Liver (tissue), 9 donors: Measurements from ENCODE around the gene ST7. TPM values are rescaled to one million over a fixed set of nuclear protein-coding genes. Genes with fewer than 3 reads are reported as not detected.

Experiments used
- DNase-seq: peaks from one replicate; pipeline ENCODE4 v3.0.0-alpha.2; 2017; ENCODE audit warnings: low spot score
- H3K27ac ChIP-seq, 2 donors: one replicate each; pipeline ENCODE4 v1.7.0; 2013; ENCODE audit warnings: inconsistent platforms in 2 of 2, low read length in 2 of 2, control low read depth in 1 of 2, low read depth in 1 of 2, mild to moderate bottlenecking in 1 of 2
- H3K27me3 ChIP-seq, 4 donors: one replicate each; pipeline versions ENCODE4 v1.6.1 to v1.7.0; 2013; ENCODE audit warnings: low read length in 3 of 4, inconsistent platforms in 1 of 4, mild to moderate bottlenecking in 1 of 4, moderate library complexity in 1 of 4; ENCODE audit not compliant: control insufficient read depth in 4 of 4, insufficient read depth in 4 of 4
- H3K36me3 ChIP-seq, 4 donors: one replicate each; pipeline versions ENCODE4 v1.6.1 to v1.7.0; 2013; ENCODE audit warnings: low read length in 3 of 4, mild to moderate bottlenecking in 3 of 4, low read depth in 1 of 4, moderate library complexity in 1 of 4; ENCODE audit not compliant: control insufficient read depth in 4 of 4, insufficient read depth in 3 of 4
- H3K4me1 ChIP-seq, 4 donors: one replicate each; pipeline versions ENCODE4 v1.6.1 to v1.7.0; 2013; ENCODE audit warnings: low read length in 3 of 4, mild to moderate bottlenecking in 3 of 4, moderate library complexity in 1 of 4; ENCODE audit not compliant: control insufficient read depth in 4 of 4, insufficient read depth in 4 of 4
- H3K4me3 ChIP-seq, 3 donors: one replicate each; pipeline versions ENCODE4 v1.6.1 to v1.7.0; 2013; ENCODE audit warnings: low read length in 3 of 3, control low read depth in 1 of 3, low read depth in 1 of 3, mild to moderate bottlenecking in 1 of 3
- H3K9ac ChIP-seq, 2 donors: one replicate each; pipeline ENCODE4 v1.7.0; 2013; ENCODE audit warnings: low read length in 2 of 2, mild to moderate bottlenecking in 2 of 2, moderate library complexity in 2 of 2, control low read depth in 1 of 2, low read depth in 1 of 2
- H3K9me3 ChIP-seq, 4 donors: one replicate each; pipeline versions ENCODE4 v1.6.1 to v1.7.0; 2013; ENCODE audit warnings: low read length in 3 of 4; ENCODE audit not compliant: control insufficient read depth in 4 of 4
- ATF3 ChIP-seq: IDR thresholded peaks from 2 replicates; pipeline ENCODE4 v1.6.1; 2016; ENCODE audit warnings: antibody characterized with exemption
- EGR1 ChIP-seq, 2 donors: IDR thresholded peaks; 2 replicates each; pipeline ENCODE4 v1.6.1; 2016 to 2018; ENCODE audit warnings: antibody characterized with exemption in 2 of 2, low read depth in 2 of 2
- FOXA1 ChIP-seq: IDR thresholded peaks from 2 replicates; pipeline ENCODE4 v1.6.1; 2016; ENCODE audit warnings: antibody characterized with exemption
- FOXA2 ChIP-seq: IDR thresholded peaks from 2 replicates; pipeline ENCODE4 v1.6.1; 2016; ENCODE audit warnings: antibody characterized with exemption
- GABPA ChIP-seq, 2 donors: IDR thresholded peaks in 1 of 2; conservative IDR thresholded peaks in 1 of 2; 2 replicates each; pipeline ENCODE4 v1.6.1; 2016; ENCODE audit warnings: antibody characterized with exemption in 2 of 2, mild to moderate bottlenecking in 1 of 2, moderate library complexity in 1 of 2
- HNF4A ChIP-seq, 2 donors: conservative IDR thresholded peaks; 2 replicates each; pipeline ENCODE4 v1.6.1; 2016; ENCODE audit warnings: antibody characterized with exemption in 2 of 2, mild to moderate bottlenecking in 2 of 2
- HNF4G ChIP-seq: IDR thresholded peaks from 2 replicates; pipeline ENCODE4 v1.6.1; 2016; ENCODE audit warnings: antibody characterized with exemption
- JUND ChIP-seq, 2 donors: IDR thresholded peaks; 2 replicates each; pipeline ENCODE4 v1.6.1; 2016; ENCODE audit warnings: antibody characterized with exemption in 2 of 2
- NR2F2 ChIP-seq: IDR thresholded peaks from 2 replicates; pipeline ENCODE4 v1.6.1; 2016; ENCODE audit warnings: antibody characterized with exemption
- RAD21 ChIP-seq, 2 donors: IDR thresholded peaks; 2 replicates each; pipeline ENCODE4 v1.6.1; 2016; ENCODE audit warnings: antibody characterized with exemption in 2 of 2, mild to moderate bottlenecking in 2 of 2
- REST ChIP-seq: IDR thresholded peaks from 2 replicates; pipeline ENCODE4 v1.6.1; 2016; ENCODE audit warnings: antibody characterized with exemption, mild to moderate bottlenecking
- RXRA ChIP-seq, 2 donors: IDR thresholded peaks; 2 replicates each; pipeline ENCODE4 v1.6.1; 2017 to 2018; ENCODE audit warnings: antibody characterized with exemption in 2 of 2, mild to moderate bottlenecking in 1 of 2
- SP1 ChIP-seq: IDR thresholded peaks from 2 replicates; pipeline ENCODE4 v1.6.1; 2018; ENCODE audit warnings: antibody characterized with exemption, mild to moderate bottlenecking
- TAF1 ChIP-seq: conservative IDR thresholded peaks from 2 replicates; pipeline ENCODE4 v1.6.1; 2016; ENCODE audit warnings: antibody characterized with exemption, mild to moderate bottlenecking
- YY1 ChIP-seq: IDR thresholded peaks from 2 replicates; pipeline ENCODE4 v1.6.1; 2016; ENCODE audit warnings: antibody characterized with exemption, mild to moderate bottlenecking
- ZBTB33 ChIP-seq: IDR thresholded peaks from 2 replicates; pipeline ENCODE4 v1.6.1; 2016; ENCODE audit warnings: antibody characterized with exemption
- polyA plus RNA-seq, 2 donors: library from polyadenylated mRNA; stranded (reverse) in 1 of 2; unstranded in 1 of 2; fragments of 200-250 nt in 1 of 2; fragments of >200 nt in 1 of 2; fragmentation: Nextera tagmentation in 1 of 2; extraction: Ambion mirVana in 1 of 2; gene quantifications; one replicate each; pipeline versions ENCODE4 v1.2.1 to v1.2.3, GENCODE V29; 2013 to 2015
- total RNA-seq, 2 donors: library from RNA; depleted of rRNA; stranded (reverse); fragments of >200 nt; gene quantifications; one replicate each; pipeline ENCODE4 v1.2.3, GENCODE V29; 2014
- TF ChIP-seq, protein P1 (sequence below): fragments of 150-350 bp; IDR thresholded peaks from 2 replicates; pipeline ENCODE4 v1.5.1; 2017; ENCODE audit warnings: improper control_type of control experiment, low read depth, low read length; ENCODE audit not compliant: missing input control
- TF ChIP-seq, protein P2 (sequence below): IDR thresholded peaks from 2 replicates; pipeline ENCODE4 v1.6.1; 2016; ENCODE audit warnings: antibody characterized with exemption
- donor health status: healthy.
- donor health status: healthy.
- donor health status: healthy.
- donor health status: healthy.
- donor health status: healthy.

The ST7 gene
- total and polyA plus RNA-seq, 4 donors = 13.5 to 30.7 (median 22.6) TPM

DNA sequence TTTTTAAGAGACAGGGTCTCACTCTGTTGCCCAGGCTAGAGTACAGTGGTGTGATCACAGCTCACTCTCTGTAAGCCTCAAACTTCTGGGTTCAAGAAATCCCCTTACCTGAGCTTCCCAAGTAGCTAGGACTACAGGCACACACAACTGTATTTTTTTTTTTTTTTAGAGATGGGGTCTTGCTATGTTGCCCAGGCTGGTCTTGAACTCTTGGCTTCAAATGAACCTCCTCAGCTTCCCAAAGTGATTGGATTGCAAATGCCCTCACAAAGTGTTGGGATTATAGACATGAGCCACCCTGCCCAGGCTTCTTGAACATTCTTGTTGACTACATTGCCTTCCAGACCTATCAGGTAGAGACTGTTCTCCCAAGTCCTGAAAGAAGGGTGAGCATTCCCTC is 296.9 kb downstream of the ST7 start:
- Histone ChIP-seq H3K4me1 (no peaks in the 10 kb centered on the region), H3K4me3 (no peak overlapping the region), H3K27ac (no peak overlapping the region), H3K36me3 (no peaks in the 10 kb centered on the region), H3K27me3 (no peaks in the 10 kb centered on the region), H3K9ac (no peak overlapping the region), H3K9me3 (no peaks in the 10 kb centered on the region)
- no peak for DNase-seq
- no peak for TF ChIP-seq GABPA (IDR thresholded peaks at IDR 0.05 in 1 of 2, conservative IDR thresholded peaks at IDR 0.05 in 1 of 2)
- TF ChIP-seq FOXA2 = no peak
- no peak for TF ChIP-seq TAF1
- TF ChIP-seq ATF3 = no peak
- TF ChIP-seq, protein P1, sequence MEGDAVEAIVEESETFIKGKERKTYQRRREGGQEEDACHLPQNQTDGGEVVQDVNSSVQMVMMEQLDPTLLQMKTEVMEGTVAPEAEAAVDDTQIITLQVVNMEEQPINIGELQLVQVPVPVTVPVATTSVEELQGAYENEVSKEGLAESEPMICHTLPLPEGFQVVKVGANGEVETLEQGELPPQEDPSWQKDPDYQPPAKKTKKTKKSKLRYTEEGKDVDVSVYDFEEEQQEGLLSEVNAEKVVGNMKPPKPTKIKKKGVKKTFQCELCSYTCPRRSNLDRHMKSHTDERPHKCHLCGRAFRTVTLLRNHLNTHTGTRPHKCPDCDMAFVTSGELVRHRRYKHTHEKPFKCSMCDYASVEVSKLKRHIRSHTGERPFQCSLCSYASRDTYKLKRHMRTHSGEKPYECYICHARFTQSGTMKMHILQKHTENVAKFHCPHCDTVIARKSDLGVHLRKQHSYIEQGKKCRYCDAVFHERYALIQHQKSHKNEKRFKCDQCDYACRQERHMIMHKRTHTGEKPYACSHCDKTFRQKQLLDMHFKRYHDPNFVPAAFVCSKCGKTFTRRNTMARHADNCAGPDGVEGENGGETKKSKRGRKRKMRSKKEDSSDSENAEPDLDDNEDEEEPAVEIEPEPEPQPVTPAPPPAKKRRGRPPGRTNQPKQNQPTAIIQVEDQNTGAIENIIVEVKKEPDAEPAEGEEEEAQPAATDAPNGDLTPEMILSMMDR = no peak
- no peak for TF ChIP-seq EGR1 (IDR thresholded peaks at IDR 0.05; ENCODE audit: low read depth in 2 of 2)
- TF ChIP-seq FOXA1 = no peak
- TF ChIP-seq SP1 = no peak
- no peak for TF ChIP-seq HNF4A (conservative IDR thresholded peaks at IDR 0.05)
- no peak for TF ChIP-seq HNF4G
- TF ChIP-seq RXRA (IDR thresholded peaks at IDR 0.05) = no peak
- TF ChIP-seq RAD21 (IDR thresholded peaks at IDR 0.05) = no peak
- no peak for TF ChIP-seq YY1
- no peak for TF ChIP-seq ZBTB33
- no peak for TF ChIP-seq NR2F2
- no peak for TF ChIP-seq JUND (IDR thresholded peaks at IDR 0.05)
- TF ChIP-seq, protein P2, sequence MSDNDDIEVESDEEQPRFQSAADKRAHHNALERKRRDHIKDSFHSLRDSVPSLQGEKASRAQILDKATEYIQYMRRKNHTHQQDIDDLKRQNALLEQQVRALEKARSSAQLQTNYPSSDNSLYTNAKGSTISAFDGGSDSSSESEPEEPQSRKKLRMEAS = no peak
- TF ChIP-seq REST = no peak
